ENCODE data around the gene HES5. TPM values are rescaled to one million over a fixed set of nuclear protein-coding genes. Genes with fewer than 3 reads are reported as not detected.

Gene HES5
- total RNA-seq, 1 experiment from 2014 or later: not detected

GRCh38 chr1:2520806-2521205 lies 9.3 kb downstream of the HES5 start:
- no peaks in the 10 kb centered on the region; a peak in 1 of 5 replicates for H3K9me3 Mint-ChIP-seq
- H3K27me3 Mint-ChIP-seq (ENCODE audit: low read depth): no peaks in the 10 kb centered on the region
- H2BK15ac ChIP-seq (ENCODE audit: low read depth, low read length): no peak overlapping the region
- no peak for TF ChIP-seq CTCF (conservative IDR thresholded peaks at IDR 0.05)
- no peak overlapping the region for H3K4me2 ChIP-seq (ENCODE audit: insufficient read depth, insufficient read length, low read length)
- H3K27ac Mint-ChIP-seq: peak overlapping the region in 1 of 3 experiments; percentile 48; a peak in 2 of 7 replicates
- H3K27me3 ChIP-seq (ENCODE audit: insufficient read depth, low read length): no peaks in the 10 kb centered on the region
- peaks cover 6% of the 10 kb centered on the region for H3K23me2 ChIP-seq (ENCODE audit: insufficient read length, low read depth, low read length, poor library complexity, severe bottlenecking)
- H2BK20ac ChIP-seq (ENCODE audit: low read depth, low read length, poor library complexity, severe bottlenecking): no peak overlapping the region
- no peak overlapping the region for H4K91ac ChIP-seq (ENCODE audit: insufficient read length, low read depth, low read length)
- no peak overlapping the region; a peak in 1 of 5 replicates for H3K4me3 Mint-ChIP-seq
- no peak overlapping the region for H4K8ac ChIP-seq (replicated peaks; ENCODE audit: insufficient read length, low read depth, low read length)
- H3K56ac ChIP-seq (ENCODE audit: insufficient read length, low read depth, low read length): no peak overlapping the region
- H2AFZ ChIP-seq (ENCODE audit: low read length): no peak overlapping the region
- peaks cover 30 to 52% (median 39%) of the 10 kb centered on the region in 3 experiments for H3K36me3 Mint-ChIP-seq (ENCODE audit: insufficient read depth in 1 of 3, low read depth in 3 of 3)
- H4K5ac ChIP-seq (ENCODE audit: insufficient read length, low read depth, low read length): no peak overlapping the region
- no peak overlapping the region for H3K27ac ChIP-seq (ENCODE audit: insufficient read length, low read depth, low read length)
- peaks cover 16% of the 10 kb centered on the region for H3K79me1 ChIP-seq (ENCODE audit: insufficient read depth, low read depth, low read length, poor library complexity, severe bottlenecking)
- H3T11ph ChIP-seq (ENCODE audit: low read length): no peak overlapping the region
- no peak overlapping the region for H3K18ac ChIP-seq (ENCODE audit: insufficient read length, low read depth, low read length)
- H3K79me2 ChIP-seq (ENCODE audit: insufficient read depth, low read length): peaks cover 25% of the 10 kb centered on the region; the same call in 1 of the 2 replicates
- H3K4me1 Mint-ChIP-seq: peaks cover 16 to 20% of the 10 kb centered on the region in 2 experiments
- no CpG with 5 or more reads among the region's 21 CpGs for WGBS (ENCODE audit: extremely low coverage, insufficient read length, low lambda C conversion rate)
- no peak overlapping the region for H2BK5ac ChIP-seq (ENCODE audit: insufficient read length, low read length)
- H2BK12ac ChIP-seq (ENCODE audit: insufficient read length, low read depth, low read length): no peak overlapping the region
- no peak overlapping the region for H3K14ac ChIP-seq (ENCODE audit: insufficient read depth, low read length)
- H3K23ac ChIP-seq (ENCODE audit: insufficient read length, low read depth, low read length): no peak overlapping the region
- no peak for DNase-seq
- H3K4me1 ChIP-seq (ENCODE audit: insufficient read depth, low read length): peaks cover 2% of the 10 kb centered on the region; the same call in 1 of the 2 replicates
- no peak overlapping the region for H3K4ac ChIP-seq (ENCODE audit: low read depth, low read length)
- peaks cover 1% of the 10 kb centered on the region for H4K20me1 ChIP-seq (ENCODE audit: control insufficient read depth, insufficient read depth, insufficient read length)
- H3K9ac ChIP-seq (ENCODE audit: extremely low read depth, insufficient read length, low read length): no peak overlapping the region
- H2AK5ac ChIP-seq (ENCODE audit: insufficient read length, low read length): no peak overlapping the region
- H3K9me3 ChIP-seq (ENCODE audit: control insufficient read depth, low read depth, low read length): no peaks in the 10 kb centered on the region
- no peak overlapping the region for H2BK120ac ChIP-seq (ENCODE audit: low read depth, low read length, poor library complexity, severe bottlenecking)
